Measurements from ENCODE around the gene DMXL2.
A peak's percentile ranks its signal among the peaks of the same experiment; 100 is the strongest.

Gene DMXL2

GRCh38 chr15:51629612-51630011, 7.0 kb upstream of the DMXL2 start:
- WGBS, 2 donors (ENCODE audit: extremely low coverage in 2 of 2, insufficient read length in 2 of 2, insufficient replicate concordance in 1 of 2): no CpG with 5 or more reads among the region's 1 CpG
- H3K23ac ChIP-seq (ENCODE audit: low read depth, low read length, poor library complexity): no peak overlapping the region
- H3K4me3 ChIP-seq (ENCODE audit: low read length in 2 of 2): no peak overlapping the region
- no peak overlapping the region for H4K91ac ChIP-seq (ENCODE audit: low read depth, low read length, poor library complexity)
- no peak for DNase-seq (ENCODE audit: low spot score)
- peaks cover 0 to 11% (median 0%) of the 10 kb centered on the region in 3 experiments for H3K27me3 ChIP-seq (ENCODE audit: control insufficient read depth in 3 of 3, insufficient read depth in 3 of 3, low read depth in 1 of 3, low read length in 3 of 3)
- no peak overlapping the region for H3K14ac ChIP-seq (ENCODE audit: low read length)
- H3K27ac ChIP-seq (replicated peaks; ENCODE audit: low read length): no peak overlapping the region
- H2AK5ac ChIP-seq (ENCODE audit: low read depth, low read length): no peak overlapping the region
- no peak overlapping the region for H2BK5ac ChIP-seq (ENCODE audit: low read length)
- H2AFZ ChIP-seq (ENCODE audit: low read length): no peak overlapping the region
- no peak overlapping the region for H3K18ac ChIP-seq (ENCODE audit: low read length)
- H3K4ac ChIP-seq (ENCODE audit: low read length): no peak overlapping the region
- no peak overlapping the region for H2BK15ac ChIP-seq (ENCODE audit: low read length)
- H3K4me2 ChIP-seq (ENCODE audit: insufficient read depth, low read length, poor library complexity, severe bottlenecking): no peak overlapping the region
- no peak overlapping the region for H4K8ac ChIP-seq (ENCODE audit: low read depth, low read length)
- H3K79me1 ChIP-seq (ENCODE audit: low read depth, low read length): no peaks in the 10 kb centered on the region
- H3K9me3 ChIP-seq (replicated peaks in 1 of 2; ENCODE audit: control insufficient read depth in 2 of 2, insufficient read depth in 1 of 2, low read depth in 1 of 2, low read length in 2 of 2): no peaks in the 10 kb centered on the region
- H2BK12ac ChIP-seq (ENCODE audit: low read length): no peak overlapping the region
- H3K9ac ChIP-seq (ENCODE audit: low read depth, low read length, poor library complexity): no peak overlapping the region
- no peak overlapping the region for H2BK120ac ChIP-seq (ENCODE audit: low read depth, low read length)
- no peaks in the 10 kb centered on the region for H3K36me3 ChIP-seq (replicated peaks in 1 of 2; ENCODE audit: control insufficient read depth in 2 of 2, insufficient read depth in 2 of 2, low read length in 2 of 2)
- H3K4me1 ChIP-seq (ENCODE audit: control insufficient read depth in 2 of 2, insufficient read depth in 1 of 2, low read depth in 1 of 2, low read length in 2 of 2): peaks cover 2 to 4% of the 10 kb centered on the region in 2 donors

GRCh38 chr15:51625236-51625635, 2.7 kb upstream of the DMXL2 start:
- no peak overlapping the region for H3K18ac ChIP-seq (ENCODE audit: low read length)

GRCh38 chr15:51624022-51624421, 1.5 kb upstream of the DMXL2 start:
- Histone ChIP-seq H3K27ac (replicated peaks; ENCODE audit: low read length) (no peak overlapping the region), H3K23ac (ENCODE audit: low read depth, low read length, poor library complexity) (no peak overlapping the region), H3K18ac (ENCODE audit: low read length) (no peak overlapping the region), H3K14ac (ENCODE audit: low read length) (no peak overlapping the region), H3K9me3 (replicated peaks in 1 of 2; ENCODE audit: control insufficient read depth in 2 of 2, insufficient read depth in 1 of 2, low read depth in 1 of 2, low read length in 2 of 2) (no peaks in the 10 kb centered on the region), H3K4me1 (ENCODE audit: control insufficient read depth in 2 of 2, insufficient read depth in 1 of 2, low read depth in 1 of 2, low read length in 2 of 2) (peaks cover 0 to 4% of the 10 kb centered on the region in 2 donors), H2BK12ac (ENCODE audit: low read length) (no peak overlapping the region), H3K4ac (ENCODE audit: low read length) (no peak overlapping the region), H3K27me3 (ENCODE audit: control insufficient read depth in 3 of 3, insufficient read depth in 3 of 3, low read depth in 1 of 3, low read length in 3 of 3) (peaks cover 0 to 16% (median 0%) of the 10 kb centered on the region in 3 experiments), H3K4me2 (ENCODE audit: insufficient read depth, low read length, poor library complexity, severe bottlenecking) (no peak overlapping the region), H4K8ac (ENCODE audit: low read depth, low read length) (no peak overlapping the region), H3K79me1 (ENCODE audit: low read depth, low read length) (peaks cover 8% of the 10 kb centered on the region), H2BK15ac (ENCODE audit: low read length) (no peak overlapping the region), H3K4me3 (ENCODE audit: low read length in 2 of 2) (no peak overlapping the region), H4K91ac (ENCODE audit: low read depth, low read length, poor library complexity) (no peak overlapping the region), H3K9ac (ENCODE audit: low read depth, low read length, poor library complexity) (no peak overlapping the region), H3K36me3 (replicated peaks in 1 of 2; ENCODE audit: control insufficient read depth in 2 of 2, insufficient read depth in 2 of 2, low read length in 2 of 2) (no peaks in the 10 kb centered on the region), H2AFZ (ENCODE audit: low read length) (peak overlapping the region; percentile 99), H2BK5ac (ENCODE audit: low read length) (no peak overlapping the region), H2AK5ac (ENCODE audit: low read depth, low read length) (no peak overlapping the region), H2BK120ac (ENCODE audit: low read depth, low read length) (no peak overlapping the region)
- DNase-seq (ENCODE audit: low spot score): no peak
- no CpG with 5 or more reads among the region's 4 CpGs for WGBS, 2 donors (ENCODE audit: extremely low coverage in 2 of 2, insufficient read length in 2 of 2, insufficient replicate concordance in 1 of 2)

More at GRCh38 chr15:51625236-51625635, 2.7 kb upstream of the DMXL2 start:
- no peak overlapping the region for H3K4me2 ChIP-seq (ENCODE audit: insufficient read depth, low read length, poor library complexity, severe bottlenecking)
- H2AFZ ChIP-seq (ENCODE audit: low read length): no peak overlapping the region
- no peaks in the 10 kb centered on the region for H3K36me3 ChIP-seq (replicated peaks in 1 of 2; ENCODE audit: control insufficient read depth in 2 of 2, insufficient read depth in 2 of 2, low read length in 2 of 2)
- H3K27ac ChIP-seq (replicated peaks; ENCODE audit: low read length): no peak overlapping the region
- no peak overlapping the region for H4K91ac ChIP-seq (ENCODE audit: low read depth, low read length, poor library complexity)
- no peak overlapping the region for H3K23ac ChIP-seq (ENCODE audit: low read depth, low read length, poor library complexity)
- no peaks in the 10 kb centered on the region for H3K9me3 ChIP-seq (replicated peaks in 1 of 2; ENCODE audit: control insufficient read depth in 2 of 2, insufficient read depth in 1 of 2, low read depth in 1 of 2, low read length in 2 of 2)
- H3K4me1 ChIP-seq (ENCODE audit: control insufficient read depth in 2 of 2, insufficient read depth in 1 of 2, low read depth in 1 of 2, low read length in 2 of 2): peaks cover 0 to 4% of the 10 kb centered on the region in 2 donors
- no peak for DNase-seq (ENCODE audit: low spot score)
- no peak overlapping the region for H3K4me3 ChIP-seq (ENCODE audit: low read length in 2 of 2)
- no peak overlapping the region for H4K8ac ChIP-seq (ENCODE audit: low read depth, low read length)
- H3K9ac ChIP-seq (ENCODE audit: low read depth, low read length, poor library complexity): no peak overlapping the region
- H3K14ac ChIP-seq (ENCODE audit: low read length): no peak overlapping the region
- H3K4ac ChIP-seq (ENCODE audit: low read length): no peak overlapping the region
- H2BK12ac ChIP-seq (ENCODE audit: low read length): no peak overlapping the region
- H3K27me3 ChIP-seq (ENCODE audit: control insufficient read depth in 3 of 3, insufficient read depth in 3 of 3, low read depth in 1 of 3, low read length in 3 of 3): peaks cover 0 to 16% (median 0%) of the 10 kb centered on the region in 3 experiments
- H3K79me1 ChIP-seq (ENCODE audit: low read depth, low read length): peaks cover 6% of the 10 kb centered on the region
- WGBS, 2 donors (ENCODE audit: extremely low coverage in 2 of 2, insufficient read length in 2 of 2, insufficient replicate concordance in 1 of 2): no CpG with 5 or more reads among the region's 1 CpG
- no peak overlapping the region for H2BK5ac ChIP-seq (ENCODE audit: low read length)
- no peak overlapping the region for H2BK120ac ChIP-seq (ENCODE audit: low read depth, low read length)
- H2BK15ac ChIP-seq (ENCODE audit: low read length): no peak overlapping the region
- no peak overlapping the region for H2AK5ac ChIP-seq (ENCODE audit: low read depth, low read length)

GRCh38 chr15:51623386-51623938, 891 bp upstream of the DMXL2 start:
- no peak for DNase-seq (ENCODE audit: low spot score)
- H3K4ac ChIP-seq (ENCODE audit: low read length): no peak overlapping the region
- WGBS, 2 donors (ENCODE audit: extremely low coverage in 2 of 2, insufficient read length in 2 of 2, insufficient replicate concordance in 1 of 2): no CpG with 5 or more reads among the region's 8 CpGs

More at GRCh38 chr15:51623386-51623938, 891 bp upstream of the DMXL2 start:
- H3K36me3 ChIP-seq (replicated peaks in 1 of 2; ENCODE audit: control insufficient read depth in 2 of 2, insufficient read depth in 2 of 2, low read length in 2 of 2): no peaks in the 10 kb centered on the region
- H4K8ac ChIP-seq (ENCODE audit: low read depth, low read length): no peak overlapping the region
- peaks cover 0 to 16% (median 0%) of the 10 kb centered on the region in 3 experiments for H3K27me3 ChIP-seq (ENCODE audit: control insufficient read depth in 3 of 3, insufficient read depth in 3 of 3, low read depth in 1 of 3, low read length in 3 of 3)
- H2BK120ac ChIP-seq (ENCODE audit: low read depth, low read length): no peak overlapping the region
- no peak overlapping the region for H3K18ac ChIP-seq (ENCODE audit: low read length)
- peak overlapping the region in 1 of 2 donors; percentile 93 for H3K4me3 ChIP-seq (ENCODE audit: low read length in 2 of 2)
- H3K9ac ChIP-seq (ENCODE audit: low read depth, low read length, poor library complexity): no peak overlapping the region
- H3K79me1 ChIP-seq (ENCODE audit: low read depth, low read length): peaks cover 8% of the 10 kb centered on the region
- H2BK5ac ChIP-seq (ENCODE audit: low read length): no peak overlapping the region
- H2AFZ ChIP-seq (ENCODE audit: low read length): peak overlapping the region; percentile 99
- H3K14ac ChIP-seq (ENCODE audit: low read length): no peak overlapping the region
- no peak overlapping the region for H2BK15ac ChIP-seq (ENCODE audit: low read length)
- H3K4me2 ChIP-seq (ENCODE audit: insufficient read depth, low read length, poor library complexity, severe bottlenecking): peak overlapping the region; percentile 71
- no peaks in the 10 kb centered on the region for H3K9me3 ChIP-seq (replicated peaks in 1 of 2; ENCODE audit: control insufficient read depth in 2 of 2, insufficient read depth in 1 of 2, low read depth in 1 of 2, low read length in 2 of 2)
- no peak overlapping the region for H3K27ac ChIP-seq (replicated peaks; ENCODE audit: low read length)
- H2BK12ac ChIP-seq (ENCODE audit: low read length): no peak overlapping the region
- H4K91ac ChIP-seq (ENCODE audit: low read depth, low read length, poor library complexity): no peak overlapping the region
- peaks cover 0 to 4% of the 10 kb centered on the region in 2 donors for H3K4me1 ChIP-seq (ENCODE audit: control insufficient read depth in 2 of 2, insufficient read depth in 1 of 2, low read depth in 1 of 2, low read length in 2 of 2)
- H3K23ac ChIP-seq (ENCODE audit: low read depth, low read length, poor library complexity): no peak overlapping the region
- no peak overlapping the region for H2AK5ac ChIP-seq (ENCODE audit: low read depth, low read length)
